Measurements from ENCODE around the gene PPP1R1C.
"Not testable (repeated sequence)": the region's sequence is repeated elsewhere in the genome, so short reads cannot be mapped to it uniquely, and the experiment has no call there.

The PPP1R1C gene

DNA sequence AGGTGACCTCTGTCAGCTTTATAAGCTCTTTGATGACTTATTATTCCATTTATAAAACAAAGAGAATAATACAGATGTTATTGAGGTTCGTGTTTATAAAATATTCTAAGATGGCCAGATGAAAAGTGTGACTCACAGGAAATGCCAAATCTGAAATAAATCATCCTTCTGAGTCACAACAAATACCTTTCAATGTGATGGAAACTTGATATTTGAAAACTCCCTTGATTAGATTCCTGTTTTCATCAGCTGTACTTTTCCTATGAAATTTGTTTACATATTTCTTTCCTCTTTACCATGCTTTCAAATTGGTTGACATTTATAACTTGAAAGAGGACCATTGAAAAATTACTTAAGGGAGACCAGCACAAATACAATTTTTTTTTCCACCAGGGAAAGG is 30.6 kb upstream of the PPP1R1C start:
- no peaks in the 10 kb centered on the region for H3K36me3 ChIP-seq (ENCODE audit: insufficient read depth, low read length)
- no peaks in the 10 kb centered on the region for H3K4me1 ChIP-seq (ENCODE audit: insufficient read depth, low read length)
- H3K9me3 ChIP-seq (ENCODE audit: low read length), result no peaks in the 10 kb centered on the region
- H3K4me3 ChIP-seq (ENCODE audit: low read length), result no peak overlapping the region
- H2AFZ ChIP-seq (ENCODE audit: low read depth, low read length), result no peak overlapping the region
- H3K27me3 ChIP-seq (ENCODE audit: insufficient read depth, low read length), result no peaks in the 10 kb centered on the region

DNA sequence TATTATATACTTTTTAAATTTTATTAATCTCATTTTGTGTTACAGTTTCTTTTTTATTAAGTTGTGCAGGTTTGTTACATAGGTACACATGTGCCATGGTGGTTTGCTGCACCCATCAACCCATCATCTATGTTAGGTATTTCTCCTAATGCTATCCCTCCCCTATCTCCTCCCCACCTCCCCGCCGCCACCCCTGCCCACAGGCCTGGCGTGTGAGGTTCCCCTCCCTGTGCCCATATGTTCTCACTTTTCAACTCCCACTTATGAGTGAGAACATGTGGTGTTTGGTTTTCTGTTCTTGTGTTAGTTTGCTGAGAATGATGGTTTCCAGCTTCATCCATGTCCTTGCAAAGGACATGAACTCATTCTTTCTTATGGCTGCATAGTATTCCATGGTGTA is 29.8 kb upstream of the PPP1R1C start:
- H3K27me3 ChIP-seq (ENCODE audit: insufficient read depth, low read length); H3K4me1 ChIP-seq (ENCODE audit: insufficient read depth, low read length); H3K9me3 ChIP-seq (ENCODE audit: low read length); H2AFZ ChIP-seq (ENCODE audit: low read depth, low read length); H3K4me3 ChIP-seq (ENCODE audit: low read length); H3K36me3 ChIP-seq (ENCODE audit: insufficient read depth, low read length): not testable (repeated sequence)

DNA sequence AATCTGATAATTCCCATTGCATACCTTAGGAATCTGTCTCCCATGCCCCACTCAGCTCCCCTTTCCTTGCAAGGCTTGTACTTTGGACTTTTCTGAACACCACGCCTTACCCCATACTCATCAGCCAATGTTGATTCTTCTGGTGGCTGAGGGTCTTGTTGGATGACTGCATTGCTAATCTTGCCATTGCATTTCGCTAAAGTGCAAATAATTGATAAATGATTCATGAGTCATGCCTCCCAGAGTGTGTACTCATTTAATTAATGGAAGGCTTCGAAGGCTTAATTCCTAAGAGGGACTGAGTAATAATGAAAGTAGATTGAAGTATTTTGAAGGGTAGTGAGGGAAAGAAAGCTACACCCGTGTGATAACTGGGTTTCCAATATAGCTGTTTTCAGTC is 28.0 kb upstream of the PPP1R1C start:
- no peaks in the 10 kb centered on the region for H3K4me1 ChIP-seq (ENCODE audit: insufficient read depth, low read length)
- no peak overlapping the region for H2AFZ ChIP-seq (ENCODE audit: low read depth, low read length)
- H3K36me3 ChIP-seq (ENCODE audit: insufficient read depth, low read length), result no peaks in the 10 kb centered on the region
- H3K4me3 ChIP-seq (ENCODE audit: low read length), result no peak overlapping the region
- H3K27me3 ChIP-seq (ENCODE audit: insufficient read depth, low read length), result no peaks in the 10 kb centered on the region
- no peaks in the 10 kb centered on the region for H3K9me3 ChIP-seq (ENCODE audit: low read length)

DNA sequence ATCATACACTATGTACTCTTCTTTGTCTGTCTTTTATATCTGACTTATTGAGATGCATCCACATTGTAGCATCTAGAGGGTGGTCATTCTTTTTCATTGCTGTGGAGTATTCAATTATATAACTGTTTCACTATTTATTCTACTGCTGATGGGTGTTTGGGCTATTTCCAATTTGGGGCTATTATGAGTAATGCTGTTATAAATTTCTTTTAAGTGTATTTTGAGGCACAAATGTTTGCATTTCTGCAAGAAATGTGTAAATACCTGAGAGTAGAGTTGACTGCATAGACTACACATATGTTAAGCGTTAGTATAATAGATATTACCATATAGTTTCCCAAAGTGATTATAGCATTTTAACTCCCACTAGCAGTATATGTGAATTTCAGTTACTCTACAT is 26.9 kb upstream of the PPP1R1C start:
- Histone ChIP-seq H2AFZ (ENCODE audit: low read depth, low read length) (no peak overlapping the region), H3K9me3 (ENCODE audit: low read length) (no peaks in the 10 kb centered on the region), H3K4me1 (ENCODE audit: insufficient read depth, low read length) (no peaks in the 10 kb centered on the region), H3K4me3 (ENCODE audit: low read length) (no peak overlapping the region), H3K36me3 (ENCODE audit: insufficient read depth, low read length) (no peaks in the 10 kb centered on the region), H3K27me3 (ENCODE audit: insufficient read depth, low read length) (no peaks in the 10 kb centered on the region)

DNA sequence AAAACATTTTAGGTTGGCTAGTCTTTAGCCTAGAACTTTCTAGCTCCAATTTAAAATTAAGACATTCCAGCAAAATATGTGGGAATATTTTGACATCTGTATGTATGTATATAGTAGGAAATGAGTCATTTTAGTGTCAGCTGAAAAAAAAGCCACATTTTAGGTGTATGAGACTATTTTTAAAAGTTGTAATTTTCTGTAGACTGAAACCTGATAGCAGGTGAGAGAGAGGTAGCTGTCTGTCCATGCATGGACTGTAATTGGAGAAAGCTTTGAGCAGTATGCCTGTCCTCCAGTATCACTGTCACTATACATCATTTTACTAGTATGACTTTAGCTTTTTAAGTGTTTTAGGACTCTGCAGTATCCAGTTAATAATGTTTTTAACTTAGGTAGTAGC is 26.1 kb upstream of the PPP1R1C start:
- Histone ChIP-seq H3K36me3 (ENCODE audit: insufficient read depth, low read length) (no peaks in the 10 kb centered on the region), H3K4me3 (ENCODE audit: low read length) (no peak overlapping the region), H3K27me3 (ENCODE audit: insufficient read depth, low read length) (no peaks in the 10 kb centered on the region), H3K4me1 (ENCODE audit: insufficient read depth, low read length) (no peaks in the 10 kb centered on the region), H3K9me3 (ENCODE audit: low read length) (no peaks in the 10 kb centered on the region), H2AFZ (ENCODE audit: low read depth, low read length) (no peak overlapping the region)

DNA sequence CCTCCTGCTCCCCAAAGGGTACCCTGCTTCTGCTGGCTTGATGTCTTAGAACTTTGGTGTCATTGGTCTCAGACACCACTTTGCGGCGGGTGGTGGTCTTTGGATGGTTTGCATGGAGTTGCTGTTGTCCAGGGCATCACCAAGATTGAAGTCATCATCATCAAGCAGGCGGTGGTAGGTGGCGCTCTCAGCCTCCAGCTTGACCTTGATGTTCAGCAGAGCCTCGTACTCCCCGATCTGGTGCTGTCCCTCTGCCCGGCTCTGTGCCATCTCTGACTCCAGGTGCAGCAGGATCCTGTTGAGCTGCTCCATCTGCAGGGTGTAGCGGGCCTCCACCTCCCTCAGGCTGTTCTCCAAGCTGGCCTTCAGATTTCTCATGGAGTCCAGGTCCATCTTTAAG is 24.5 kb upstream of the PPP1R1C start:
- H3K4me1 ChIP-seq (ENCODE audit: insufficient read depth, low read length); H2AFZ ChIP-seq (ENCODE audit: low read depth, low read length); H3K36me3 ChIP-seq (ENCODE audit: insufficient read depth, low read length); H3K4me3 ChIP-seq (ENCODE audit: low read length); H3K27me3 ChIP-seq (ENCODE audit: insufficient read depth, low read length); H3K9me3 ChIP-seq (ENCODE audit: low read length): not testable (repeated sequence)

DNA sequence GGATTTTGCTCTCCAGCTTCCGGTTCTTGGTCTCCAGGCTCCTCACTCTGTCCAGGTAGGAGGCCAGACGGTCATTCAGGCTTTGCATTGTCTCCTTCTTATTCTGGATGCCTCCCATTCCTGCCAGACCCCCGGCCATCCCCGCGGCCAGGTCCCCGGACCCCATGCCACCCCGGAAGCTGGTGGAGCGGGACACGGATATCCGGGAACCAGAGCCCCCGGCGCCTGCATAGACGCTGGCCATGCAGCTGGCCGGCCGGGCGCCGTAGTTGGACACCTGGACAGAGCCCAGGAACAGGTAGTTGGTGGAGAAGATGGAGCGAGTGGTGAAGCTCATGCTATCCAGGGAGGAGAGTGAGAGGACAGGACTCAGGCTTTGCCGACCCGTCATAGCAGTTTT is 23.5 kb upstream of the PPP1R1C start:
- Histone ChIP-seq H3K9me3 (ENCODE audit: low read length) (no peaks in the 10 kb centered on the region), H3K4me3 (ENCODE audit: low read length) (no peak overlapping the region), H3K27me3 (ENCODE audit: insufficient read depth, low read length) (no peaks in the 10 kb centered on the region), H3K4me1 (ENCODE audit: insufficient read depth, low read length) (no peaks in the 10 kb centered on the region), H3K36me3 (ENCODE audit: insufficient read depth, low read length) (no peaks in the 10 kb centered on the region), H2AFZ (ENCODE audit: low read depth, low read length) (no peak overlapping the region)

DNA sequence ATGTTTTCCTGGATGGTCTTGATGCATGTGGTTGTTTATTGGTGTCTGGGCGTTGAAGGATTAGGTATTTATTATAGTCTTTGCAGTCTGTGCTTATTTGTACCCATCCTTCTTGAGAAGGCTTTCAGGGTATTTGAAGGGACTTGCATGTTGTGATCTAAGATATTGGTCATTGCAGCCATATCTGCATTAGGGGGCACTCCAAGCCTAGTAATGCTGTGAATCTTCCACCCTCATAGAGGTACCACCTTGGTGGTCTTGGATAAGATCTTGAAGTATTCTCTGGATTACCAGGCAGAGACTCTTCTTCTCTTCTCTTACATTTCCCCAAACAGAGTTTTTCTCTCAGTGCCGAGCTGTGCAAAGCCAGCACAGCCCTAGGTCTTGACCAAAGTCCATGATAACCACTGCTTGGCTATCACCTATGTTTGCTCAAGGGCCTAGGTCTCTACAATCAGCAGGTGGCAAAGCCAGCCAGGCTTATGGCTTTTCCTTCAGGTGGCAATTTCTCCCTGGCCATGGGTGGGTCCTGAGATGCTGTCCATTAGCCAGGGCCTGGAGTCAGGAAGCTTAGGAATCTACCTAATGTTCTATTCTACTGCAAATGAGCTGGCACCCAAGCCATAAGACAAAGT is 15.4 kb upstream of the PPP1R1C start:
- H3K36me3 ChIP-seq (ENCODE audit: insufficient read depth, low read length), result no peaks in the 10 kb centered on the region
- no peaks in the 10 kb centered on the region for H3K4me1 ChIP-seq (ENCODE audit: insufficient read depth, low read length)
- H3K27me3 ChIP-seq (ENCODE audit: insufficient read depth, low read length), result no peaks in the 10 kb centered on the region
- no peak overlapping the region for H2AFZ ChIP-seq (ENCODE audit: low read depth, low read length)
- H3K9me3 ChIP-seq (ENCODE audit: low read length), result no peaks in the 10 kb centered on the region
- no peak overlapping the region for H3K4me3 ChIP-seq (ENCODE audit: low read length)

DNA sequence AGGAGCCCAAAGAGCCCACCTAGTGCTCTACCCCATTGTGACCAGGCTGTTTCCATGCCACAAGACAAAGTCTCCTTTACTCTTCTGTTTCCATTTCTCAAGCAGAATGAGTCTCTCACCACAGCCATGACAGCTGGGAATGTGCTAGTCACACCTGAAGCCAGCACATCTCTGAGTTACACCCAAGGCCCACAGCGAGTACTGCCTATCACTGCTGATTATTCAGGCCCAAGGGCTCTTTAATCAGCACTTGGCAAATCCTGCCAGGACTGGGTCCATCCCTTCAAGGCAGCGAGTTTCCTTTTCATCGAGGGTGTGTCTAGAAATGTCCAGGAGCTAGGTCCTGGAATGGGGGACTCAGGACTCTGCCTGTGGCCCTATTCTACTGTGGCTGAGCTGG is 14.6 kb upstream of the PPP1R1C start:
- H3K36me3 ChIP-seq (ENCODE audit: insufficient read depth, low read length), result no peaks in the 10 kb centered on the region
- H3K4me3 ChIP-seq (ENCODE audit: low read length), result no peak overlapping the region
- H3K9me3 ChIP-seq (ENCODE audit: low read length), result no peaks in the 10 kb centered on the region
- H3K4me1 ChIP-seq (ENCODE audit: insufficient read depth, low read length), result no peaks in the 10 kb centered on the region
- H2AFZ ChIP-seq (ENCODE audit: low read depth, low read length), result no peak overlapping the region
- no peaks in the 10 kb centered on the region for H3K27me3 ChIP-seq (ENCODE audit: insufficient read depth, low read length)

DNA sequence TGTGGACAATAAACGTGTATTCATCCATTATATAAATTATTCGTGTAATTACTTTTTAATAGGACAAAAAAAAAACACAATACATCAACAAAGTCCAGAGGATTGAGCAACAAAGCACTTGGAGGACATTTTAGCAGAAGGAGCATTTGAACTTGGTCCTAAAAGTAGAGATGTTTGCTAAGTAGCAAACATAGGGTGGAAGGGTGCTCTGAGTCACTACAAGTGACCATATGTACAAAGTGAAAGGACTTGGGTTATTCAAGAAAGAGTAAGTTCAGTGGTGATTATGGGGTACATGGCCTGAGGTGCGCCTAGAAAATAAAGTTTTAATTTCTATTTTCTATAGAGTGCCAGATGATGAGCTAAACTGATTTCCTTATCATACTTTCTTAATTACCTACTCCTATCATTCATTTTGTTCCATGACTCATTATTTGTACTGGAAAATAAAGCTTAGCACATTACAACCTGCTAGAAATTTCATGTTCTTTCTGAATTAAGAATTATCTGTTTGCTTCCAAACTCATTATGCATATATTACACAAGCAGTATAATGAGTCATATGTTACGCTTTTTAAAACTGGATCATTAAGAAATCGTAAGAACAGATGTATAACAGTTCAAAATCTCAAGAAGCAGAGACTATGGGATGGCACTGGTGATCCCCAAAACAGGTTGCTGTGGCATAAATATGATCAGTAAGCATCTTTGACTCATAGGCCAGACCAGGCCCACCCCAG is 13.1 kb upstream of the PPP1R1C start:
- H2AFZ ChIP-seq (ENCODE audit: low read depth, low read length), result no peak overlapping the region
- no peaks in the 10 kb centered on the region for H3K4me1 ChIP-seq (ENCODE audit: insufficient read depth, low read length)
- no peaks in the 10 kb centered on the region for H3K36me3 ChIP-seq (ENCODE audit: insufficient read depth, low read length)
- no peak overlapping the region for H3K4me3 ChIP-seq (ENCODE audit: low read length)
- H3K9me3 ChIP-seq (ENCODE audit: low read length), result no peaks in the 10 kb centered on the region
- H3K27me3 ChIP-seq (ENCODE audit: insufficient read depth, low read length), result no peaks in the 10 kb centered on the region

DNA sequence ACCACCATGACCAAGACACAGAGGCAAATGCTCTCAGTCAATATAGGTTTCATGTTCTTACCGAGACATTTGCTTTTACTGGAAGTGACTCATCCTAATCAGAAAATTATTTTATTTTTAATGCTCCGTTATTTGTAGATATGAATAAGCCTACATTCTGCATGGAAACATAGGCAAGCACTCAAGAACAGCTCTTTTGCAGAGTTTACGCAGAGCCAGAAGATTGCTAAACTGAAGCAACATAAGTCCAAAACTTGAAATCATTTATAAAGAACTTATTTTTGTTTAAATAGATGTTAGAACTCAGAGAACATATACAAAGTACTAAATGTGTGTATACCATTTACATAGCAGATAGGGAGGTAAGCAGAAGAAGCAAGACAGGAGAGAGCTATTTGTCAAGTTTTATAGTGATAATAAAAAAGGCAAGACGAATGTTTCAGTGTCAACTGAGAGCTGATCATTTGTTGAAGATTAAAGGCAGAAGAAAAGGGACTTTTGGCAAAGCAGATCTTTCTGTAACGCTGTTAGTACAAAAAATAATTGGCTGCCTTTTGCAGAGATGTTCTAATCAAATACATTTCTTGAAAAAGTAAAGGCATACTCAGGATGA is 12.4 kb upstream of the PPP1R1C start:
- Histone ChIP-seq H3K9me3 (ENCODE audit: low read length) (no peaks in the 10 kb centered on the region), H3K27me3 (ENCODE audit: insufficient read depth, low read length) (no peaks in the 10 kb centered on the region), H2AFZ (ENCODE audit: low read depth, low read length) (no peak overlapping the region), H3K4me3 (ENCODE audit: low read length) (no peak overlapping the region), H3K4me1 (ENCODE audit: insufficient read depth, low read length) (no peaks in the 10 kb centered on the region), H3K36me3 (ENCODE audit: insufficient read depth, low read length) (no peaks in the 10 kb centered on the region)

DNA sequence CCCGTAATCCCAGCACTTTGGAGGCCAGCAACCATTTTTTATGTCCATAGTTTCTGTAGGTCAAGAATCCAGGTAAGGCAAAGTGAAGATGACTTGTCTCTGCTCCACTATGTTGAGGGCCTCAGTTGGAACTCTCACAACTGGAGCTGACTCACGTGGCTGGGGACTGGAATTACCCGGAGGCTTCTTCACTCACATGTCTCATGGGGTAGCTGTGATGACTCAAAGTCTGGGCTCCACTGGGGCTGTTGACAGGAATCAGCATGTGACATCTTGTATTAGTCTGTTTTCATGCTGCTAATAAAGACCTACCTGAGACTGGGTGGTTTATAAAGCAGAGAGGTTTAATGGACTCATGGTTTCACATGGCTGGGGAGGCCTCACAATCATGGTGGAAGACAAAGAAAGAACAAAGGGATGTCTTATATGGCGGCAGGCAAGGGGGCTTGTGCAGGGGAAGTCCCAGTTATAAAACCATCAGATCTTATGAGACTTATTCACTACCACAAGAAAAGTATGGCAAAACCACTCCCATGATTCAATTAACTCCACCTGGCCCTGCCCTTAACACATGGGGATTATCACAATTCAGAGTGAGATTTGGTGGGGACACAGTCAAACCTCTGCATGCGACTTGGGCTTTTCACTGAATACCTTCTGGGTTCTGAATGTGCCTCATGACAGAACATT is 7.8 kb upstream of the PPP1R1C start:
- H3K36me3 ChIP-seq (ENCODE audit: insufficient read depth, low read length), result no peaks in the 10 kb centered on the region
- no peaks in the 10 kb centered on the region for H3K4me1 ChIP-seq (ENCODE audit: insufficient read depth, low read length)
- H3K27me3 ChIP-seq (ENCODE audit: insufficient read depth, low read length), result no peaks in the 10 kb centered on the region
- no peak overlapping the region for H2AFZ ChIP-seq (ENCODE audit: low read depth, low read length)
- H3K9me3 ChIP-seq (ENCODE audit: low read length), result no peaks in the 10 kb centered on the region
- no peak overlapping the region for H3K4me3 ChIP-seq (ENCODE audit: low read length)

DNA sequence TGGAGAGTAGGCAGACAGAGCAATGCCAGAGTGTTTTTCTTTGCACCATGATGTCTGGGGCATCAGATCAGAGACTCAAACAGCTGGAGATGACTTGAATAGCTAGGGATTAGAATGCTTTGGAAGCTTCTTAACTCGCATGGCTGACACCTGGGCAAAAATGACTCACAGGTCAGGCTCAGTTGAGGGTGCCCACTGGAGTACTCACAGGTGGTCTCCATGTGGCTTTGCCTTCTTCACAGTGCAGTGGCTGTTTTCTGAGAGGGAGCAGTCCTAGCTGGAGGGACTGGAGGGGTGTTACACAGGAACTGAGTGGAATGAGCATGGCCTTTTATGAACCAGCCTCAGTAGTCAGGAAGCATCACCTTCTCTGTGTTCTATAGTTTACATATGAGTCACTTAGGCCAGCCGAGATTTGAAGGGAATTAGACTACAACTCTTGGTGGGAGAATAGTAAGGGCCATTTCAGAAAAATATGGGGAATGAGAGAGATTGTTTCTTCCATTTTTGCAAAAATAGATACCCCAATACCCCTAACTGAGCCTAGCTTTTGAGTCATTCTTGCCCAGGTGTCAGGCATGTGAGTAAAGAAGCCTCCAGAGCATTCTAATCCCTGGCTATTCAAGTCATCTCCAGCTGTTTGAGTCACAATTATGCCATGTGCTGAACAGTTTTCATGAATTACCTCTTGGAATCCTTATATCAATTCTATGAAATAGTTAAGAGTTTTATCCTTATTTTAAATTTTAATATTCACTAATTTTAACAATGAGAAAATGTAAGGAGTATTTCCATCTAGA is 7.1 kb upstream of the PPP1R1C start:
- H2AFZ ChIP-seq (ENCODE audit: low read depth, low read length), result no peak overlapping the region
- H3K9me3 ChIP-seq (ENCODE audit: low read length), result no peaks in the 10 kb centered on the region

More for the DNA sequence above, 7.1 kb upstream of the PPP1R1C start:
- H3K4me1 ChIP-seq (ENCODE audit: insufficient read depth, low read length), result no peaks in the 10 kb centered on the region
- H3K27me3 ChIP-seq (ENCODE audit: insufficient read depth, low read length), result no peaks in the 10 kb centered on the region
- no peak overlapping the region for H3K4me3 ChIP-seq (ENCODE audit: low read length)
- no peaks in the 10 kb centered on the region for H3K36me3 ChIP-seq (ENCODE audit: insufficient read depth, low read length)

Data from neuron (in vitro differentiated cells).